ENCODE measurements around the gene BARX2.

The BARX2 gene

GRCh38 chr11:129374081-129374992 is 1.3 kb upstream of the BARX2 start:
- no peak for DNase-seq

GRCh38 chr11:129374993-129375750 is 476 bp upstream of the BARX2 start:
- no peak for DNase-seq

- DNase-seq = no peak
Observed at GRCh38 chr11:129376658-129377341, 1.2 kb downstream of the BARX2 start.

GRCh38 chr11:129377739-129378138 is 2.1 kb downstream of the BARX2 start:
- no peak for DNase-seq

- DNase-seq = no peak
Observed at GRCh38 chr11:129380413-129380812, 4.8 kb downstream of the BARX2 start.

- DNase-seq = no peak
Observed at GRCh38 chr11:129382583-129382982, 6.9 kb downstream of the BARX2 start.

- no peak for DNase-seq
Observed at GRCh38 chr11:129383060-129383459, 7.4 kb downstream of the BARX2 start.

- DNase-seq = no peak
Observed at GRCh38 chr11:129383502-129383901, 7.9 kb downstream of the BARX2 start.

- no peak for DNase-seq
Observed at GRCh38 chr11:129384415-129384814, 8.8 kb downstream of the BARX2 start.

- DNase-seq = no peak
Observed at GRCh38 chr11:129385801-129386200, 10.2 kb downstream of the BARX2 start.

- DNase-seq = no peak
Observed at GRCh38 chr11:129386795-129387397, 11.2 kb downstream of the BARX2 start.

- no peak for DNase-seq
Observed at GRCh38 chr11:129387434-129387833, 11.8 kb downstream of the BARX2 start.

- DNase-seq = no peak
Observed at GRCh38 chr11:129388824-129389223, 13.2 kb downstream of the BARX2 start.

GRCh38 chr11:129390303-129390821 is 14.7 kb downstream of the BARX2 start:
- no peak for DNase-seq

GRCh38 chr11:129391360-129391759 is 15.7 kb downstream of the BARX2 start:
- no peak for DNase-seq

GRCh38 chr11:129391821-129392220 is 16.2 kb downstream of the BARX2 start:
- no peak for DNase-seq

- DNase-seq = no peak
Observed at GRCh38 chr11:129392995-129393394, 17.3 kb downstream of the BARX2 start.

- no peak for DNase-seq
Observed at GRCh38 chr11:129394709-129395108, 19.1 kb downstream of the BARX2 start.

- DNase-seq = no peak
Observed at GRCh38 chr11:129395432-129395831, 19.8 kb downstream of the BARX2 start.

GRCh38 chr11:129395883-129396282 is 20.2 kb downstream of the BARX2 start:
- DNase-seq = no peak

GRCh38 chr11:129396454-129396853 is 20.8 kb downstream of the BARX2 start:
- no peak for DNase-seq
